ENCODE results near the gene CREB3L4. TPM values are rescaled to one million over a fixed set of nuclear protein-coding genes. Genes with fewer than 3 reads are reported as not detected.
A peak's percentile ranks its signal among the peaks of the same experiment; 100 is the strongest.

CREB3L4 gene
- total and polyA plus RNA-seq, 2 donors (not counting 3 experiments of a cell fraction or from before 2014, with no cell fraction given) = 8.1 to 12.1 TPM

DNA sequence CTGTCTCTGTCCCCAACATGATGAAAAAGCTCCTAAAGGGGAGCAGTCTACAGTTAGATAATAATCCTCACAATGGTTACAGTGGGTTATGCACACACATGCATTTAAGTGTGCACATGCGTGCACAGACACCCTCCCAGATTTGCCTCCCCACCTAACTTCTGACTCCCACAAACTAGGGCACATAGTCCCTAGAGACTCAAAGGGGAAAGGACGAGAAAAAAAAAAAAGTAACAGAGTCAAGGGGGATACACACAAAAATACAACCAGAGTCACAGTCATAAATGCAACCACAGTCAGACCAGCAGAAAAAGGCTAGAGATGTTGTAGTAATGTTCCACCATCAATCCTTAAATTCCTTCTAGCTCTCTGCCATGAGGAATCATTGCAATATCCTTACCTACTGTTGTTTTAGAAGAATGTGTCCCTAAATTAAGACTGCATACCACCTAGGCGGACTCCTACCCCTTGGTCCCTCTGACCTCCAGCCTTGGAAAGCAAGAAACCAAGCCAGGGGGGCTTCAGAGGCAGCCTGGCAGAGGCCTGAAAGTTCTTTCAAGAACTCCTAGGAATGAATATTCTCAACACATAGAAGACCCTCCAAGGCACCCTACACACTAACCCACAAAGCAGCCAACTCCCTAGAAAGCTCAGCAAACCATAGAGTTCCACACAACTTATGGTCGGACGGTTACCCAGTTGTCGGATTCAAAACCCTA lies 10.5 kb upstream of the CREB3L4 start:
- peak overlapping the region; percentile 72 for H3K9ac ChIP-seq (replicated peaks; ENCODE audit: extremely low read depth, insufficient read depth, low read length)
- no peak overlapping the region for H3K27ac ChIP-seq (ENCODE audit: insufficient read depth, low read depth, low read length)
- no peaks in the 10 kb centered on the region for H3K27me3 ChIP-seq (ENCODE audit: control insufficient read depth in 2 of 2, insufficient read depth in 2 of 2, low read length in 2 of 2)
- peak overlapping the region; percentile 72 for H3K4me2 ChIP-seq (ENCODE audit: insufficient read depth, low read length)
- H3K36me3 ChIP-seq (ENCODE audit: control insufficient read depth in 2 of 2, extremely low read depth in 1 of 2, insufficient read depth in 2 of 2, low read length in 2 of 2) = peaks cover 2 to 22% of the 10 kb centered on the region in 2 experiments
- DNase-seq (ENCODE audit: low read depth, low spot score) (no peak), FAIRE-seq (no peak)
- ChIA-PET POLR2A (interaction anchor here (1.2 kb wide), 1 partner anchor 76 kb away, joined by 3 read pairs; no protein-coding TSS in a partner anchor), CTCF (interaction anchor here (4.2 kb wide), 1 partner anchor 11 kb away, joined by 25 read pairs; the partner anchor contains the start of gene DENND4B)
- H3K9me3 ChIP-seq (replicated peaks; ENCODE audit: control insufficient read depth, insufficient read depth, low read length) = no peaks in the 10 kb centered on the region
- intact Hi-C loops (cut with micrococcal nuclease) (no loop called here), dilution Hi-C loops (cut with MboI; ENCODE audit: extremely low pct_ligation_motif_present, low sequenced_read_pairs) (no loop called here)
- H3K9me1 ChIP-seq (replicated peaks; ENCODE audit: control insufficient read depth, extremely low read depth, insufficient read depth, low read length) = no peaks in the 10 kb centered on the region
- H2AFZ ChIP-seq (ENCODE audit: low read depth, low read length) = no peak overlapping the region
- H3K4me3 ChIP-seq (replicated peaks in 1 of 3; ENCODE audit: insufficient read depth in 1 of 3, low read depth in 1 of 3, low read length in 3 of 3) = peak overlapping the region; percentile 47 to 80 (median 75)
- TSS peak; percentile 1 for BruUV-seq (replicated peaks)
- H3K79me2 ChIP-seq (ENCODE audit: control insufficient read depth, insufficient read depth, low read length) = peaks cover 40% of the 10 kb centered on the region
- TF ChIP-seq POLR2AphosphoS5 (IDR thresholded peaks at IDR 0.05; ENCODE audit: insufficient read depth, low read depth, low read length) (no peak), MYC (IDR thresholded peaks at IDR 0.05; ENCODE audit: low read depth, low read length) (no peak), FOS (IDR thresholded peaks at IDR 0.05; ENCODE audit: borderline replicate concordance, insufficient read depth, low read length) (no peak), POLR2A (IDR thresholded peaks at IDR 0.05; ENCODE audit: low read depth, low read length) (no peak), JUN (IDR thresholded peaks at IDR 0.05; ENCODE audit: borderline replicate concordance, insufficient read depth, insufficient read length, low read depth) (no peak), EZH2 (IDR thresholded peaks at IDR 0.05; ENCODE audit: borderline replicate concordance, low read depth, low read length, severe bottlenecking) (no peak), GATA2 (IDR thresholded peaks at IDR 0.05; ENCODE audit: insufficient read depth, insufficient read length, low read depth, low read length) (no peak)
- TF ChIP-seq, protein P1, sequence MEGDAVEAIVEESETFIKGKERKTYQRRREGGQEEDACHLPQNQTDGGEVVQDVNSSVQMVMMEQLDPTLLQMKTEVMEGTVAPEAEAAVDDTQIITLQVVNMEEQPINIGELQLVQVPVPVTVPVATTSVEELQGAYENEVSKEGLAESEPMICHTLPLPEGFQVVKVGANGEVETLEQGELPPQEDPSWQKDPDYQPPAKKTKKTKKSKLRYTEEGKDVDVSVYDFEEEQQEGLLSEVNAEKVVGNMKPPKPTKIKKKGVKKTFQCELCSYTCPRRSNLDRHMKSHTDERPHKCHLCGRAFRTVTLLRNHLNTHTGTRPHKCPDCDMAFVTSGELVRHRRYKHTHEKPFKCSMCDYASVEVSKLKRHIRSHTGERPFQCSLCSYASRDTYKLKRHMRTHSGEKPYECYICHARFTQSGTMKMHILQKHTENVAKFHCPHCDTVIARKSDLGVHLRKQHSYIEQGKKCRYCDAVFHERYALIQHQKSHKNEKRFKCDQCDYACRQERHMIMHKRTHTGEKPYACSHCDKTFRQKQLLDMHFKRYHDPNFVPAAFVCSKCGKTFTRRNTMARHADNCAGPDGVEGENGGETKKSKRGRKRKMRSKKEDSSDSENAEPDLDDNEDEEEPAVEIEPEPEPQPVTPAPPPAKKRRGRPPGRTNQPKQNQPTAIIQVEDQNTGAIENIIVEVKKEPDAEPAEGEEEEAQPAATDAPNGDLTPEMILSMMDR (IDR thresholded peaks at IDR 0.05; ENCODE audit: extremely low read depth in 1 of 2, insufficient read depth in 1 of 2, low read depth in 1 of 2, low read length in 2 of 2) = no peak
- TF ChIP-seq, protein P2, sequence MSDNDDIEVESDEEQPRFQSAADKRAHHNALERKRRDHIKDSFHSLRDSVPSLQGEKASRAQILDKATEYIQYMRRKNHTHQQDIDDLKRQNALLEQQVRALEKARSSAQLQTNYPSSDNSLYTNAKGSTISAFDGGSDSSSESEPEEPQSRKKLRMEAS (IDR thresholded peaks at IDR 0.05; ENCODE audit: insufficient read depth, insufficient read length) = no peak
- peaks cover 25% of the 10 kb centered on the region for H3K4me1 ChIP-seq (ENCODE audit: control insufficient read depth, extremely low read depth, insufficient read depth, low read length)
- no peaks in the 10 kb centered on the region for H4K20me1 ChIP-seq (replicated peaks; ENCODE audit: control insufficient read depth, extremely low read depth, insufficient read depth, low read length)

Measured in endothelial cell of umbilical vein (primary cell).